22Rv1 (cell line): ENCODE measurements around the gene SULT1E1.

ENCODE experiments used
- ZFX ChIP-seq: fragments of 450-650 bp; IDR thresholded peaks from 2 replicates; pipeline ENCODE4 v1.6.1; 2017; ENCODE audit warnings: antibody characterized with exemption, borderline replicate concordance
- TF ChIP-seq, protein P1 (sequence below): fragments of 450-650 bp; IDR thresholded peaks from 2 replicates; pipeline ENCODE4 v1.5.1; 2017; ENCODE audit warnings: mild to moderate bottlenecking

DNA sequence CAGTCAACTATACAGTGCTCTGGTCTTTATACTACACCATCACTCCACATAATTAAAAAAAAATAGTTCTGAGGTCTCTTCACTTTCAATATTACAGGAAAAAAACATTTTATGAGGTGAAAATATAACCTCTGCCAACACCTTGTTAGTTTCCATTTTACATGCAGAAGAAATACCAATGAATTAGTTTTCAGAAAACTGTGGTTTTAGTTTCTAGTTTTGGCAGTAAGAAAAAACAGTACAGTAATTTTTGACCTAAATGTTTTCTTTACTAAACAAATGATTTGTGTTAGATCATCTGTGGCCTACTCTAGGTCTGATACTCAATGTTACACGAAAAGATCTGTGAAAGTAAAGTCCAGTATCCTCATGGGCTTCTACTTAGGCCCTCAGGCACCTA, 10.0 kb downstream of the SULT1E1 start:
- TF ChIP-seq, protein P1, sequence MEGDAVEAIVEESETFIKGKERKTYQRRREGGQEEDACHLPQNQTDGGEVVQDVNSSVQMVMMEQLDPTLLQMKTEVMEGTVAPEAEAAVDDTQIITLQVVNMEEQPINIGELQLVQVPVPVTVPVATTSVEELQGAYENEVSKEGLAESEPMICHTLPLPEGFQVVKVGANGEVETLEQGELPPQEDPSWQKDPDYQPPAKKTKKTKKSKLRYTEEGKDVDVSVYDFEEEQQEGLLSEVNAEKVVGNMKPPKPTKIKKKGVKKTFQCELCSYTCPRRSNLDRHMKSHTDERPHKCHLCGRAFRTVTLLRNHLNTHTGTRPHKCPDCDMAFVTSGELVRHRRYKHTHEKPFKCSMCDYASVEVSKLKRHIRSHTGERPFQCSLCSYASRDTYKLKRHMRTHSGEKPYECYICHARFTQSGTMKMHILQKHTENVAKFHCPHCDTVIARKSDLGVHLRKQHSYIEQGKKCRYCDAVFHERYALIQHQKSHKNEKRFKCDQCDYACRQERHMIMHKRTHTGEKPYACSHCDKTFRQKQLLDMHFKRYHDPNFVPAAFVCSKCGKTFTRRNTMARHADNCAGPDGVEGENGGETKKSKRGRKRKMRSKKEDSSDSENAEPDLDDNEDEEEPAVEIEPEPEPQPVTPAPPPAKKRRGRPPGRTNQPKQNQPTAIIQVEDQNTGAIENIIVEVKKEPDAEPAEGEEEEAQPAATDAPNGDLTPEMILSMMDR: no peak
- no peak for TF ChIP-seq ZFX
